GM18867 (cell line): ENCODE measurements around the gene ABHD4.
"Not testable (repeated sequence)": the region's sequence is repeated elsewhere in the genome, so short reads cannot be mapped to it uniquely, and the experiment has no call there.

Source experiments
- ATAC-seq: cut with Tn5 transposase; IDR thresholded peaks from one replicate; pipeline ENCODE4 v1.9.1; 2021; ENCODE audit warnings: mild to moderate bottlenecking, moderate library complexity; ENCODE audit not compliant: unreplicated experiment

The ABHD4 gene

GRCh38 chr14:22623047-22623446 lies 24.9 kb downstream of the ABHD4 start:
- ATAC-seq, result no peak

GRCh38 chr14:22626590-22626989 lies 28.5 kb downstream of the ABHD4 start:
- ATAC-seq, result no peak

- ATAC-seq, result no peak
These were observed 29.6 kb downstream of the ABHD4 start for GRCh38 chr14:22627506-22628263.

- ATAC-seq, result no peak
These were observed 31.3 kb downstream of the ABHD4 start for GRCh38 chr14:22629361-22629760.

- no peak for ATAC-seq
These were observed 32.0 kb downstream of the ABHD4 start for GRCh38 chr14:22630066-22630465.

GRCh38 chr14:22630486-22630885 lies 32.4 kb downstream of the ABHD4 start:
- no peak for ATAC-seq

- ATAC-seq, result no peak
These were observed 36.3 kb downstream of the ABHD4 start for GRCh38 chr14:22634233-22634900.

GRCh38 chr14:22635980-22636379 lies 37.9 kb downstream of the ABHD4 start:
- not testable (repeated sequence) for ATAC-seq

GRCh38 chr14:22640192-22640591 lies 42.1 kb downstream of the ABHD4 start:
- ATAC-seq, result no peak

- ATAC-seq, result no peak
These were observed 43.7 kb downstream of the ABHD4 start for GRCh38 chr14:22641846-22642245.

- ATAC-seq, result no peak
These were observed 46.2 kb downstream of the ABHD4 start, which contains the start of gene OR6J1 for GRCh38 chr14:22644305-22644635. TSS of gene OR6J1 (minus strand) at chr14:22644352. CDS start at chr14:22634811, 9,541 bp downstream.

- ATAC-seq, result no peak
These were observed 48.6 kb downstream of the ABHD4 start for GRCh38 chr14:22646570-22647254.

- ATAC-seq, result no peak
These were observed 50.4 kb downstream of the ABHD4 start for GRCh38 chr14:22648506-22648905.

- no peak for ATAC-seq
These were observed 52.1 kb downstream of the ABHD4 start for GRCh38 chr14:22650046-22650739.

GRCh38 chr14:22650960-22651521 lies 52.9 kb downstream of the ABHD4 start:
- peak; percentile 81 for ATAC-seq

- no peak for ATAC-seq
These were observed 53.5 kb downstream of the ABHD4 start for GRCh38 chr14:22651586-22651985.

GRCh38 chr14:22653012-22653621 lies 55.0 kb downstream of the ABHD4 start:
- no peak for ATAC-seq

GRCh38 chr14:22656226-22656625 lies 58.1 kb downstream of the ABHD4 start:
- no peak for ATAC-seq

- ATAC-seq, result no peak
These were observed 59.0 kb downstream of the ABHD4 start for GRCh38 chr14:22656945-22657731.

GRCh38 chr14:22657861-22658260 lies 59.8 kb downstream of the ABHD4 start:
- no peak for ATAC-seq
